SK-N-MC (cell line): ENCODE data around the gene CLECL1.

ENCODE experiments used
- EZH2 ChIP-seq: fragments of 200-600 bp; sonication (generic); IDR thresholded peaks from one replicate; pipeline ENCODE4 v1.6.1; 2017; ENCODE audit warnings: antibody characterized with exemption
- POLR2AphosphoS5 ChIP-seq: IDR thresholded peaks from 2 replicates; pipeline ENCODE4 v1.6.1; 2012; ENCODE audit warnings: mild to moderate bottlenecking, low read depth, low read length, borderline replicate concordance

GRCh38 chr12:9736936-9737705, 4.2 kb upstream of the CLECL1 start:
- TF ChIP-seq EZH2 (no peak), POLR2AphosphoS5 (no peak)
